Stimulated activated CD4-positive, alpha-beta T cell treated with anti-CD3 and anti-CD28 coated beads, TNF-alpha, amount 100 ng/mL, for 48 hours (primary cell): Measurements from ENCODE around the gene CCL7.

Experiments
- DNase-seq, 3 donors: peaks; one replicate each; pipeline ENCODE4 v3.0.0-alpha.2; 2020; ENCODE audit warnings: low read depth in 3 of 3

The CCL7 gene

DNA sequence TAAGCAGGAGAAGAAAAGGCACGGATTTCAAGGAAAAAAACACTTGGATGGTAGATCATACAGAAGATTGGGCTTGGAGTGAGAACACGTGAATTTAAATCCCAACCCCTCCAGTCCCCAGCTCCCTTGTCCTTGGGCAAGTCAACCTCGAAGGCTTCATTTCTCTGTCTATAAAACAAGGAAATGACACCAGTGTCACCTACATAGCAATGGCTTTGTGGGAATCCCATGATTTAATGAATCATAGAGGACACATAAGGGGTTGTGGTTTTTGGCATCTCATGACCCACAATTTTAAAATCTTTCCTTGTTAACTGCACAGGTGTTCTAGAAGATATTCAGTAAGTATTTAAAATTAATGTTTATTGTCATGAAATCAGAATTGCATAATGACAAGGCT lies 23.1 kb upstream of the CCL7 start:
- no peak for DNase-seq

DNA sequence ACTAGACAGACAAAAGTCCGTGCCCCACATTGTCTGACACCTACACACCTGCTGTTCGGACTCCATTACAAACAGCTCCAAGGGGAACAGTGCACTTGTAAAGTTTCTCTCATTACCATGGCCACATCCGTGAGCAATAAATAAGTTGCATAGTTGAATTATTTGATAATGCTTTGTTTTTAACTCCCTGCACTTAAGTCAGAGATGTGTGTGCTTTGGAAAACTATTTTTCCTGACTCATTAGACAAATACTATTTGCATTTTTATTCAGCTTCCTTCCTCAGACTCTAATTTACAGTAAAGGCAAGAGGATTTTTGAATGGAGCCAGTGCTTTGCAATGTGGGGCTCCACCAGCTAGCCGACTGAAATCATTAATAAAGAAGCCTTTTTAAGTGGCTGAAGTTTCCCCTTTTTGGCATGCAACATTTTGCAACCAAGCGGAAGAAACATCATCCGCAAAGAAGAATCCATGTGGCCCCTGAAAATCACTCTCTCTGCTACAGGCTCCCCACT lies 21.5 kb upstream of the CCL7 start:
- no peak for DNase-seq

GRCh38 chr17:34249061-34249460 lies 21.0 kb upstream of the CCL7 start:
- DNase-seq: no peak

DNA sequence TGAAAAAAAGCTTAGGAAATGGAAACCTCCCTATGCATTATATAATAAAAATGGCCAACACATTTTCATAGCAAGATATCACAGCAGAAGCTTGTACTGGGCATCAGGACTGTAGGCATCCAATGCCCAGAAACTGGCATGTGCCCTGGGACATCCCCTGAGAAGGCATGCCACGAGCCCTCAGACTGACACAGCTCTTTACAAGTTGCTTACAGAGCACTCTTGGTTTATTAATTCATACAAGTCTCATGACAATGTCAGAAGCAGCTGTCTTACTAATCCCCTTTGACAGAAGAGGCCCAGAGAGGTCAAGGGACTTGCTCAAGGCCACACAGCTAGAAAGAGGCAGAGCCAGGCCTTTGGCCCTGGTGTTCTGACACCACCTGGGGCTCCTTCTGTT lies 20.5 kb upstream of the CCL7 start:
- DNase-seq: no peak

DNA sequence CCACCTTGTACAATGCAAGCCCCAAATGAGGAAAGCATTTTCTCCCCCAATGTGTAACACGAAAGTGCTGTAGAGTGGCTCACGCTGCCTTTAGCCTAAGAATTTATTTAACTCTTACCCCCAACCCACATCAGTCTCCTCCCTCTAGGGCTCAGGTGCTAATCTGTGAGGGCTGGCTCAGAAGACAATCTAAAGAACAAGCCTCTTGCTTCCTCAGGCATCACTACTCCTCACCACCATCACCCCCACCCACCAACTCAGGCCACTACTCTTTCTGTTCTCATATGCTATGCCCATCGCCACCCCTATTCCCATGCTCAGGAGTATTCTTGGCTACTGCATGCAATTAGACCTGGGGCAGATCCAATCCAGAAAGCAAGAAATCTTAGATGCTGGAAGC lies 18.8 kb upstream of the CCL7 start:
- no peak for DNase-seq

DNA sequence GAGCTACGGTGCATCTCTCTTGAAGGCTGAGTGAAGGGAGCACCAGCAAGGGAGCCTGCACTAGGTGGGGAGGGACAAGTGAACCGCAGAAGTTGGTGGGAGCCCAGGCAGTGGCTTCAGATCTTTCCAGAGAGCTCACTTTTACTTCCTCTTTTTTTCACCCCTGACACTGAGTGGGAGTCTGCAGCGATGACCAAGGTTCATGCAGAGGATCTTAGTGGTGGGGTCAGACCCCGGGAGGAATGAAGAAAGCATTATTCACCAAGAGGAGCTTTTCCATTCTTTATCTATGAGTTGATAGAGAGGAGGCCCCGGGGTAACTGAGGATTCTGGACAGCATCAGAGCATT lies 18.0 kb upstream of the CCL7 start:
- no peak for DNase-seq

- DNase-seq: no peak
Measured at GRCh38 chr17:34252444-34253138, 17.4 kb upstream of the CCL7 start.

GRCh38 chr17:34253139-34253525 lies 16.9 kb upstream of the CCL7 start:
- no peak for DNase-seq

GRCh38 chr17:34254146-34254545 lies 15.9 kb upstream of the CCL7 start:
- DNase-seq: no peak

GRCh38 chr17:34254651-34255380 lies 15.2 kb upstream of the CCL7 start, which contains the start of gene CCL2:
CCL2 (plus strand) TSS chr17:34255285; CDS start chr17:34255350, 65 bp downstream.
- no peak for DNase-seq

GRCh38 chr17:34255381-34255732 lies 14.7 kb upstream of the CCL7 start:
- DNase-seq: no peak

DNA sequence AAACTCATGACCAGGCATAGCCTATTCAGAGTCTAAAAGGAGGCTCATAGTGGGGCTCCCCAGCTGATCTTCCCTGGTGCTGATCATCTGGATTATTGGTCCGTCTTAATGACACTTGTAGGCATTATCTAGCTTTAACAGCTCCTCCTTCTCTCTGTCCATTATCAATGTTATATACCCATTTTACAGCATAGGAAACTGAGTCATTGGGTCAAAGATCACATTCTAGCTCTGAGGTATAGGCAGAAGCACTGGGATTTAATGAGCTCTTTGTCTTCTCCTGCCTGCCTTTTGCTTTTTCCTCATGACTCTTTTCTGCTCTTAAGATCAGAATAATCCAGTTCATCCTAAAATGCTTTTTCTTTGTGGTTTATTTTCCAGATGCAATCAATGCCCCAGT lies 14.2 kb upstream of the CCL7 start:
- DNase-seq: no peak

GRCh38 chr17:34257299-34257985 lies 12.6 kb upstream of the CCL7 start:
- no peak for DNase-seq

GRCh38 chr17:34257986-34258326 lies 12.1 kb upstream of the CCL7 start:
- no peak for DNase-seq

GRCh38 chr17:34259146-34259545 lies 10.9 kb upstream of the CCL7 start:
- no peak for DNase-seq

GRCh38 chr17:34260861-34261260 lies 9.2 kb upstream of the CCL7 start:
- DNase-seq: no peak

GRCh38 chr17:34261568-34262337 lies 8.3 kb upstream of the CCL7 start:
- no peak for DNase-seq

- DNase-seq: no peak
Measured at GRCh38 chr17:34265711-34266110, 4.3 kb upstream of the CCL7 start.

DNA sequence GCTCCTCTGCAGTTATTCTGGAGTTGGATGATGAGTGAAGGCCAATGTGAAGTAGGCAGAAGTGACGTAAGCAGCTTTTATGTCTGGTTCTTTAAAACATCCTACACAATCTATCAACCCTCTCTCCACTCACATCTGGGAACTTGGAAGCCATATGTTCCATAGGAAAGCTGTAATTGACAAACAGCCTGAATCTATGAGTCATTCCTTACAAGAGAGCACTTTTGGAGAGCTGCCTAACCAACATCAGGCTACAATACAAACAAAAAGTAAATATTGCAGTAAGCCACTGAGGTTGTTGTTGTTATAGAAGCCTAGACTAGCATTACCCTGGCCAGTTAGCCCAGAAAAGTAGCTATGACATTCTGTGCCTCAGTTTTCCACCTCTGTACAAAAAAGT lies 5.9 kb downstream of the CCL7 start:
- DNase-seq: no peak

- no peak for DNase-seq
Measured at GRCh38 chr17:34276826-34277225, 6.8 kb downstream of the CCL7 start.

DNA sequence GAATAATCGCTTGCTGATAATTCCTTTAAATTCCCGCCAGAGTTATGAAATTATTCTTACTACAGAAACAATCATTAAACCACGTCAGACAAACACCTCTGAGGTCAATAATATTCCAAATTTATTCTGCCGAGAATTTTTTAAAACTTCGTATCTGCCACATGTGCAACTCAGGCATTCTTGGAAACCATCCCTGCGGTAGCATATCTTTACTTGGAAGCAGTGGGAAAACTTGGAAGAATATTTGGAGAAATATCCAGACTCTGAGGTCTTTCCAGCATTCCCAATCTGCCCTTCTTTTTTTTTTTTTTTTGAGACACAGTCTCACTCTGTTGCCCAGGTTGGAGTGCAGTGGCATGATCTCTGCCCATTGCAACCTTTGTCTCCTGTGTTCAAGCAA lies 13.6 kb downstream of the CCL7 start:
- no peak for DNase-seq

GRCh38 chr17:34285286-34285792 lies 15.3 kb downstream of the CCL7 start, which contains the start of gene CCL11:
CCL11 (plus strand) TSS chr17:34285742; CDS start chr17:34285809, 67 bp downstream.
- DNase-seq: no peak
